ENCODE results near the gene NBEAL2.

NBEAL2 gene

GRCh38 chr3:46978985-46979944, at the start of gene NBEAL2 (continued):
- TF ChIP-seq AEBP2 (tag by site-specific recombination; IDR thresholded peaks at IDR 0.05; ENCODE audit: borderline replicate concordance), result no peak
- TF ChIP-seq GLIS1 (tag by site-specific recombination; IDR thresholded peaks at IDR 0.05), result peak; percentile 52
- no peak for TF ChIP-seq CTCF (tag by site-specific recombination; IDR thresholded peaks at IDR 0.05)
- TF ChIP-seq ZNF16 (tag by site-specific recombination; IDR thresholded peaks at IDR 0.05; ENCODE audit: low read depth), result no peak
- no peak for TF ChIP-seq ZNF26 (tag by site-specific recombination; IDR thresholded peaks at IDR 0.05)
- no peak for TF ChIP-seq ZFP37 (tag by site-specific recombination; IDR thresholded peaks at IDR 0.05)
- TF ChIP-seq ZBTB17 (tag by site-specific recombination; IDR thresholded peaks at IDR 0.05), result peak; percentile 67; the same call in 1 of the 2 replicates
- no peak for TF ChIP-seq WT1 (tag by site-specific recombination; IDR thresholded peaks at IDR 0.05)
- TF ChIP-seq ZNF654 (tag by site-specific recombination; IDR thresholded peaks at IDR 0.05; ENCODE audit: low read depth), result no peak
- no peak for TF ChIP-seq ZNF510 (tag by site-specific recombination; IDR thresholded peaks at IDR 0.05; ENCODE audit: insufficient replicate concordance)
- TF ChIP-seq ZNF350 (tag by site-specific recombination; IDR thresholded peaks at IDR 0.05), result no peak
- TF ChIP-seq ZNF404 (tag by site-specific recombination; IDR thresholded peaks at IDR 0.05), result no peak
- TF ChIP-seq ZSCAN16 (tag by site-specific recombination; IDR thresholded peaks at IDR 0.05), result no peak
- no peak for TF ChIP-seq ZNF302 (tag by site-specific recombination; IDR thresholded peaks at IDR 0.05; ENCODE audit: low read depth)
- no peak for TF ChIP-seq ZNF324 (tag by site-specific recombination; IDR thresholded peaks at IDR 0.05)
- TF ChIP-seq ZNF140 (tag by site-specific recombination; IDR thresholded peaks at IDR 0.05), result no peak
- TF ChIP-seq ZNF433 (tag by site-specific recombination; IDR thresholded peaks at IDR 0.05; ENCODE audit: low read depth), result no peak
- TF ChIP-seq ZNF335 (tag by site-specific recombination; conservative IDR thresholded peaks at IDR 0.05), result peak; percentile 92
- no peak for TF ChIP-seq ZNF354C (tag by site-specific recombination; IDR thresholded peaks at IDR 0.05; ENCODE audit: borderline replicate concordance, low read depth)
- TF ChIP-seq SCRT2 (tag by site-specific recombination; IDR thresholded peaks at IDR 0.05), result peak; percentile 97
- TF ChIP-seq ZBTB6 (tag by site-specific recombination; IDR thresholded peaks at IDR 0.05), result no peak
- no peak for TF ChIP-seq ZNF624 (tag by site-specific recombination; IDR thresholded peaks at IDR 0.05)
- TF ChIP-seq ZNF558 (tag by site-specific recombination; IDR thresholded peaks at IDR 0.05), result no peak
- TF ChIP-seq ZNF214 (tag by site-specific recombination; IDR thresholded peaks at IDR 0.05; ENCODE audit: borderline replicate concordance), result no peak
- no peak for TF ChIP-seq MEIS1 (CRISPR knock-in tag; IDR thresholded peaks at IDR 0.05; ENCODE audit: borderline replicate concordance)
- TF ChIP-seq ZSCAN5A (tag by site-specific recombination; IDR thresholded peaks at IDR 0.05), result no peak
- TF ChIP-seq MZF1 (tag by site-specific recombination; IDR thresholded peaks at IDR 0.05; ENCODE audit: borderline replicate concordance), result no peak
- no peak for TF ChIP-seq ZNF223 (tag by site-specific recombination; IDR thresholded peaks at IDR 0.05)
- TF ChIP-seq ZNF560 (tag by site-specific recombination; IDR thresholded peaks at IDR 0.05; ENCODE audit: borderline replicate concordance), result no peak
- TF ChIP-seq ZNF561 (tag by site-specific recombination; IDR thresholded peaks at IDR 0.05; ENCODE audit: borderline replicate concordance), result 0 out of 2 replicates have a peak, but pooled peaks have one; percentile 50
- TF ChIP-seq TCF7L2 (IDR thresholded peaks at IDR 0.05; ENCODE audit: borderline replicate concordance, low read depth, low read length), result no peak
- no peak for TF ChIP-seq TRIM28 (IDR thresholded peaks at IDR 0.05; ENCODE audit: borderline replicate concordance, low read length)

Data from HEK293 (cell line).